ENCODE results near the gene AGL. TPM values are rescaled to one million over a fixed set of nuclear protein-coding genes. Genes with fewer than 3 reads are reported as not detected.

The AGL gene
- total and polyA plus RNA-seq, 2 experiments from 2014 or later = 13.4 to 22.9 TPM

- H3K4me1 Mint-ChIP-seq = no peaks in the 10 kb centered on the region
- Histone ChIP-seq H3K4me3 (no peak overlapping the region), H3K27me3 (ENCODE audit: insufficient read depth) (no peaks in the 10 kb centered on the region), H2AFZ (0 out of 2 replicates have a peak overlapping the region, but pooled peaks have one; percentile 50), H3K79me2 (replicated peaks; ENCODE audit: insufficient read depth) (no peaks in the 10 kb centered on the region), H3F3A (replicated peaks; ENCODE audit: low read depth) (no peaks in the 10 kb centered on the region), H3K36me3 (ENCODE audit: insufficient read depth) (no peaks in the 10 kb centered on the region), H4K20me1 (replicated peaks; ENCODE audit: insufficient read depth) (no peaks in the 10 kb centered on the region), H3K27ac (ENCODE audit: low read depth) (no peak overlapping the region), H3K9me2 (ENCODE audit: insufficient read depth) (no peaks in the 10 kb centered on the region), H3K4me1 (ENCODE audit: insufficient read depth) (no peaks in the 10 kb centered on the region), H3K4me2 (no peak overlapping the region)
- DNase-seq (ENCODE audit: low spot score) (no peak), ATAC-seq (no peak)
- H3K27ac Mint-ChIP-seq = no peak overlapping the region
- H3K9me3 Mint-ChIP-seq = no peaks in the 10 kb centered on the region
- H3K27me3 Mint-ChIP-seq (ENCODE audit: insufficient read depth, low read depth, poor library complexity) = no peaks in the 10 kb centered on the region
- H3K4me3 Mint-ChIP-seq = no peak overlapping the region
- no peaks in the 10 kb centered on the region for H3K36me3 Mint-ChIP-seq (ENCODE audit: low read depth)
- TF ChIP-seq ZNF331 (CRISPR knock-in tag; IDR thresholded peaks at IDR 0.05; ENCODE audit: low read depth) (no peak), POLR2AphosphoS5 (IDR thresholded peaks at IDR 0.05; ENCODE audit: low read depth) (no peak), CREB1 (CRISPR knock-in tag; IDR thresholded peaks at IDR 0.05; ENCODE audit: low read depth) (no peak), EZH2phosphoT487 (IDR thresholded peaks at IDR 0.05; ENCODE audit: unreplicated experiment) (no peak), ZNF462 (CRISPR knock-in tag; IDR thresholded peaks at IDR 0.05) (no peak), ZNF114 (CRISPR knock-in tag; IDR thresholded peaks at IDR 0.05) (no peak), NANOG (IDR thresholded peaks at IDR 0.05; ENCODE audit: borderline replicate concordance) (no peak), EZH2 (IDR thresholded peaks at IDR 0.05; ENCODE audit: low read depth, unreplicated experiment) (no peak), JUNB (IDR thresholded peaks at IDR 0.05; ENCODE audit: unreplicated experiment) (no peak), STAT1 (IDR thresholded peaks at IDR 0.05; ENCODE audit: unreplicated experiment) (no peak), CTCF (conservative IDR thresholded peaks at IDR 0.05; ENCODE audit: low read depth in 2 of 2) (no peak)
- TF ChIP-seq, protein P1, sequence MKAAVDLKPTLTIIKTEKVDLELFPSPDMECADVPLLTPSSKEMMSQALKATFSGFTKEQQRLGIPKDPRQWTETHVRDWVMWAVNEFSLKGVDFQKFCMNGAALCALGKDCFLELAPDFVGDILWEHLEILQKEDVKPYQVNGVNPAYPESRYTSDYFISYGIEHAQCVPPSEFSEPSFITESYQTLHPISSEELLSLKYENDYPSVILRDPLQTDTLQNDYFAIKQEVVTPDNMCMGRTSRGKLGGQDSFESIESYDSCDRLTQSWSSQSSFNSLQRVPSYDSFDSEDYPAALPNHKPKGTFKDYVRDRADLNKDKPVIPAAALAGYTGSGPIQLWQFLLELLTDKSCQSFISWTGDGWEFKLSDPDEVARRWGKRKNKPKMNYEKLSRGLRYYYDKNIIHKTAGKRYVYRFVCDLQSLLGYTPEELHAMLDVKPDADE (IDR thresholded peaks at IDR 0.05) = no peak
- TF ChIP-seq, protein P2, sequence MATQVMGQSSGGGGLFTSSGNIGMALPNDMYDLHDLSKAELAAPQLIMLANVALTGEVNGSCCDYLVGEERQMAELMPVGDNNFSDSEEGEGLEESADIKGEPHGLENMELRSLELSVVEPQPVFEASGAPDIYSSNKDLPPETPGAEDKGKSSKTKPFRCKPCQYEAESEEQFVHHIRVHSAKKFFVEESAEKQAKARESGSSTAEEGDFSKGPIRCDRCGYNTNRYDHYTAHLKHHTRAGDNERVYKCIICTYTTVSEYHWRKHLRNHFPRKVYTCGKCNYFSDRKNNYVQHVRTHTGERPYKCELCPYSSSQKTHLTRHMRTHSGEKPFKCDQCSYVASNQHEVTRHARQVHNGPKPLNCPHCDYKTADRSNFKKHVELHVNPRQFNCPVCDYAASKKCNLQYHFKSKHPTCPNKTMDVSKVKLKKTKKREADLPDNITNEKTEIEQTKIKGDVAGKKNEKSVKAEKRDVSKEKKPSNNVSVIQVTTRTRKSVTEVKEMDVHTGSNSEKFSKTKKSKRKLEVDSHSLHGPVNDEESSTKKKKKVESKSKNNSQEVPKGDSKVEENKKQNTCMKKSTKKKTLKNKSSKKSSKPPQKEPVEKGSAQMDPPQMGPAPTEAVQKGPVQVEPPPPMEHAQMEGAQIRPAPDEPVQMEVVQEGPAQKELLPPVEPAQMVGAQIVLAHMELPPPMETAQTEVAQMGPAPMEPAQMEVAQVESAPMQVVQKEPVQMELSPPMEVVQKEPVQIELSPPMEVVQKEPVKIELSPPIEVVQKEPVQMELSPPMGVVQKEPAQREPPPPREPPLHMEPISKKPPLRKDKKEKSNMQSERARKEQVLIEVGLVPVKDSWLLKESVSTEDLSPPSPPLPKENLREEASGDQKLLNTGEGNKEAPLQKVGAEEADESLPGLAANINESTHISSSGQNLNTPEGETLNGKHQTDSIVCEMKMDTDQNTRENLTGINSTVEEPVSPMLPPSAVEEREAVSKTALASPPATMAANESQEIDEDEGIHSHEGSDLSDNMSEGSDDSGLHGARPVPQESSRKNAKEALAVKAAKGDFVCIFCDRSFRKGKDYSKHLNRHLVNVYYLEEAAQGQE (IDR thresholded peaks at IDR 0.05; ENCODE audit: unreplicated experiment) = no peak
Measured at GRCh38 chr1:99801584-99801983, 48.6 kb upstream of the AGL start.

Measured in GM23338 (cell line).